B cell (primary cell): ENCODE data around the gene WBP2. TPM values are rescaled to one million over a fixed set of nuclear protein-coding genes. Genes with fewer than 3 reads are reported as not detected.

Source experiments
- ATAC-seq: fragments of 200-7000 bp; cut with Tn5 transposase; one replicate; pipeline ENCODE4 v1.10.0; 2021; ENCODE audit warnings: low read depth, mild to moderate bottlenecking, moderate number of reproducible peaks, moderate library complexity
- CTCF ChIA-PET: fragments of 350-600 bp; sonication (Branson Sonifier 250); formaldehyde crosslinking; loops from one replicate; lab custom pipeline; 2021; ENCODE audit warnings: antibody characterized with exemption, inconsistent platforms; lab: Charles Lee
- POLR2A ChIA-PET: fragments of 350-600 bp; sonication (Branson Sonifier 250); formaldehyde crosslinking; loops from one replicate; lab custom pipeline; 2021; ENCODE audit warnings: antibody characterized with exemption; lab: Charles Lee
- DNase-seq: peaks from one replicate; pipeline ENCODE4 v3.0.0; 2013
- H2AFZ ChIP-seq: 2 replicates; pipeline ENCODE4 v1.6.1; 2012; ENCODE audit warnings: mild to moderate bottlenecking, low read depth, low read length; ENCODE audit not compliant: insufficient read depth, poor library complexity, severe bottlenecking
- H3K27ac ChIP-seq, 2 donors: 1 replicate in 1 of 2; 2 replicates in 1 of 2; pipeline ENCODE4 v1.5.1; 2012 to 2013; ENCODE audit warnings: low read length in 2 of 2, mild to moderate bottlenecking in 2 of 2, moderate library complexity in 1 of 2
- H3K27me3 ChIP-seq, 4 experiments: fragments of 200-600 bp in 1 of 4; sonication (generic) in 1 of 4; replicated peaks in 1 of 4; 1 replicate in 2 of 4; 2 replicates in 2 of 4; pipeline versions ENCODE4 v1.6.1 to v1.7.0; 2013 to 2016; ENCODE audit warnings: low read length in 3 of 4, mild to moderate bottlenecking in 2 of 4, mixed read lengths in 1 of 4, moderate library complexity in 1 of 4; ENCODE audit not compliant: insufficient read depth in 4 of 4, control insufficient read depth in 3 of 4; ENCODE audit errors: control extremely low read depth in 1 of 4
- H3K36me3 ChIP-seq, 2 experiments: replicated peaks in 1 of 2; 1 replicate in 1 of 2; 2 replicates in 1 of 2; pipeline versions ENCODE4 v1.6.1 to v1.7.1; 2013; ENCODE audit warnings: low read length in 1 of 2; ENCODE audit not compliant: insufficient read depth in 2 of 2, control insufficient read depth in 1 of 2; ENCODE audit errors: control extremely low read depth in 1 of 2, extremely low read depth in 1 of 2
- H3K4me1 ChIP-seq, 2 donors: fragments of 200-600 bp in 1 of 2; sonication (generic) in 1 of 2; 1 replicate in 1 of 2; 2 replicates in 1 of 2; pipeline versions ENCODE4 v1.5.1 to v1.6.1; 2013 to 2017; ENCODE audit warnings: low read length in 2 of 2; ENCODE audit not compliant: control insufficient read depth in 2 of 2, insufficient read depth in 2 of 2
- H3K4me2 ChIP-seq: replicated peaks from 2 replicates; pipeline ENCODE3; 2012; ENCODE audit warnings: mild to moderate bottlenecking, low read depth, low read length; ENCODE audit not compliant: poor library complexity, severe bottlenecking
- H3K4me3 ChIP-seq, 5 experiments: fragments of 200-600 bp in 1 of 5; sonication (generic) in 1 of 5; 1 replicate in 3 of 5; 2 replicates in 2 of 5; pipeline versions ENCODE4 v1.5.1 to v1.7.0; 2011 to 2016; ENCODE audit warnings: low read length in 4 of 5, mild to moderate bottlenecking in 4 of 5, low read depth in 2 of 5, control low read depth in 1 of 5, moderate library complexity in 1 of 5; ENCODE audit not compliant: insufficient read depth in 1 of 5; ENCODE audit errors: control extremely low read depth in 1 of 5, extremely low read depth in 1 of 5
- H3K79me2 ChIP-seq: fragments of 200-600 bp; sonication (generic); one replicate; pipeline ENCODE4 v1.6.0; 2016; ENCODE audit warnings: low read length; ENCODE audit not compliant: control insufficient read depth, insufficient read depth
- H3K9ac ChIP-seq: fragments of 200-600 bp; sonication (generic); 2 replicates; pipeline ENCODE4 v1.6.1; 2017; ENCODE audit warnings: mild to moderate bottlenecking, low read length, moderate library complexity
- H3K9me3 ChIP-seq, 3 donors: one replicate each; pipeline versions ENCODE4 v1.6.1 to v1.7.1; 2013; ENCODE audit warnings: low read length in 2 of 3; ENCODE audit not compliant: control insufficient read depth in 2 of 3, insufficient read depth in 1 of 3; ENCODE audit errors: control extremely low read depth in 1 of 3
- H4K20me1 ChIP-seq: 2 replicates; pipeline ENCODE4 v1.6.0; 2012; ENCODE audit warnings: mild to moderate bottlenecking, low read length; ENCODE audit not compliant: insufficient read depth, control insufficient read depth, poor library complexity, severe bottlenecking
- H3K27ac Mint-ChIP-seq: one replicate; pipeline ENCODE4 v1.8.0; 2021; ENCODE audit warnings: mixed read lengths
- H3K27me3 Mint-ChIP-seq: one replicate; pipeline ENCODE4 v1.8.0; 2021; ENCODE audit warnings: mixed read lengths
- H3K4me1 Mint-ChIP-seq: one replicate; pipeline ENCODE4 v1.8.0; 2021; ENCODE audit warnings: mixed read lengths
- H3K4me3 Mint-ChIP-seq: one replicate; pipeline ENCODE4 v1.8.0; 2021; ENCODE audit warnings: mixed read lengths
- H3K9me3 Mint-ChIP-seq: one replicate; pipeline ENCODE4 v1.8.0; 2022; ENCODE audit warnings: mixed read lengths; ENCODE audit not compliant: insufficient read depth
- EZH2 ChIP-seq: IDR thresholded peaks from 2 replicates; pipeline ENCODE4 v1.6.1; 2012; ENCODE audit warnings: borderline replicate concordance, low read depth, mild to moderate bottlenecking, moderate library complexity, low read length; ENCODE audit not compliant: insufficient read depth, poor library complexity, severe bottlenecking
- WGBS: methylation state at CpG from one replicate; pipeline ENCODE4 v1.1.5; 2013; ENCODE audit warnings: missing lambda C conversion rate; ENCODE audit not compliant: insufficient coverage; 5-methylcytosine and 5-hydroxymethylcytosine counted together
- intact Hi-C: fragments of 100-400 bp; cut with micrococcal nuclease; formaldehyde crosslinking; loops from one replicate; pipeline ENCODE4 v1.10.0; 2022
- polyA plus RNA-seq: library from polyadenylated mRNA; depleted of rRNA; stranded (reverse); fragments of >200 nt; gene quantifications from 2 replicates; pipeline ENCODE4 v1.2.3, GENCODE V29; 2012
- total RNA-seq, 2 donors: library from RNA; stranded (reverse); fragments of 120-200 nt in 1 of 2; gene quantifications; 1 replicate in 1 of 2; 2 replicates in 1 of 2; pipeline versions ENCODE4 v1.2.3 to v1.2.4, GENCODE V29; 2013 to 2022
- TF ChIP-seq, protein P1 (sequence below): fragments of 200-600 bp; IDR thresholded peaks from one replicate; pipeline ENCODE4 v1.8.0; 2022; ENCODE audit warnings: antibody characterized with exemption, mild to moderate bottlenecking

The WBP2 gene
- total and polyA plus RNA-seq, 2 donors (not counting 1 experiment from before 2014, with no cell fraction given), result 88.6 to 140 TPM

DNA sequence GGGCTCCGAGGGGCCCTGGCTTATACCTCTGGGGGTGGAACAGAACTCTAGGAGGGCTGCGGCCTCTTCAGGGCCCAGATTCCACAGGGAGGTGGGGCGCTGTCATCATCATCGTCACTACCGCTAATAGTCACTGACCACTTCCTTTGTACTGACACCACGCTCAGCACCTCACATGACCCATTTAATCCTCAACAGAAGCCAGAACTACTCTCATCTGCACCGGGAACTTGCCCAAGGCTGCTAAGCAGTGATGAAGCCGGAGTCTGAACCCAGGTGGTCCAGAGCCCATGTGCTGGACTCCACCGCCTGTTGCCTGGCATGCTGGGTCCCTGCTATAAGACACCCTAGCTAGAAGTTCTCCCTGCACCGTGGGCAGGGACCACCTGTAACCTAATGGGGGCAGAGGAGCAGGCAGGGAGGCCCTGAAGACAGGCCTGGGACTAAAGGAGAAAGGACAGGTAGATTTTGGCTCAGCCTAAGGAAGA, 22.9 kb downstream of the WBP2 start:
- Histone ChIP-seq H3K9me3 (no peaks in the 10 kb centered on the region), H3K36me3 (peaks cover 0 to 58% of the 10 kb centered on the region in 2 experiments), H3K27me3 (no peaks in the 10 kb centered on the region), H4K20me1 (no peaks in the 10 kb centered on the region), H3K4me1 (peaks cover 7 to 16% of the 10 kb centered on the region in 2 donors), H2AFZ (no peak overlapping the region), H3K4me3 (no peak overlapping the region), H3K9ac (no peak overlapping the region), H3K4me2 (no peak overlapping the region), H3K79me2 (no peaks in the 10 kb centered on the region), H3K27ac (peak overlapping the region in 1 of 2 donors; percentile 33)
- no peak for TF ChIP-seq EZH2
- TF ChIP-seq, protein P1, sequence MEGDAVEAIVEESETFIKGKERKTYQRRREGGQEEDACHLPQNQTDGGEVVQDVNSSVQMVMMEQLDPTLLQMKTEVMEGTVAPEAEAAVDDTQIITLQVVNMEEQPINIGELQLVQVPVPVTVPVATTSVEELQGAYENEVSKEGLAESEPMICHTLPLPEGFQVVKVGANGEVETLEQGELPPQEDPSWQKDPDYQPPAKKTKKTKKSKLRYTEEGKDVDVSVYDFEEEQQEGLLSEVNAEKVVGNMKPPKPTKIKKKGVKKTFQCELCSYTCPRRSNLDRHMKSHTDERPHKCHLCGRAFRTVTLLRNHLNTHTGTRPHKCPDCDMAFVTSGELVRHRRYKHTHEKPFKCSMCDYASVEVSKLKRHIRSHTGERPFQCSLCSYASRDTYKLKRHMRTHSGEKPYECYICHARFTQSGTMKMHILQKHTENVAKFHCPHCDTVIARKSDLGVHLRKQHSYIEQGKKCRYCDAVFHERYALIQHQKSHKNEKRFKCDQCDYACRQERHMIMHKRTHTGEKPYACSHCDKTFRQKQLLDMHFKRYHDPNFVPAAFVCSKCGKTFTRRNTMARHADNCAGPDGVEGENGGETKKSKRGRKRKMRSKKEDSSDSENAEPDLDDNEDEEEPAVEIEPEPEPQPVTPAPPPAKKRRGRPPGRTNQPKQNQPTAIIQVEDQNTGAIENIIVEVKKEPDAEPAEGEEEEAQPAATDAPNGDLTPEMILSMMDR, result no peak
- intact Hi-C loops, result no loop called here
- no peak overlapping the region for H3K4me3 Mint-ChIP-seq
- H3K4me1 Mint-ChIP-seq, result peaks cover 23% of the 10 kb centered on the region
- WGBS, result 83% methylated on average over 10 of the region's 10 CpGs
- H3K27ac Mint-ChIP-seq, result peak overlapping the region; percentile 63
- ATAC-seq (no peak), DNase-seq (no peak)
- H3K9me3 Mint-ChIP-seq, result no peaks in the 10 kb centered on the region
- ChIA-PET CTCF (interaction anchor here (1.1 to 1.4 kb wide), 2 partner anchors 15 to 67 kb away, joined by 3 to 5 read pairs; partner anchors contain the start of gene GALK1), POLR2A (interaction anchor here (0.8 kb wide), 1 partner anchor 127 kb away, joined by 14 read pairs; no protein-coding TSS in a partner anchor)
- H3K27me3 Mint-ChIP-seq, result no peaks in the 10 kb centered on the region

DNA sequence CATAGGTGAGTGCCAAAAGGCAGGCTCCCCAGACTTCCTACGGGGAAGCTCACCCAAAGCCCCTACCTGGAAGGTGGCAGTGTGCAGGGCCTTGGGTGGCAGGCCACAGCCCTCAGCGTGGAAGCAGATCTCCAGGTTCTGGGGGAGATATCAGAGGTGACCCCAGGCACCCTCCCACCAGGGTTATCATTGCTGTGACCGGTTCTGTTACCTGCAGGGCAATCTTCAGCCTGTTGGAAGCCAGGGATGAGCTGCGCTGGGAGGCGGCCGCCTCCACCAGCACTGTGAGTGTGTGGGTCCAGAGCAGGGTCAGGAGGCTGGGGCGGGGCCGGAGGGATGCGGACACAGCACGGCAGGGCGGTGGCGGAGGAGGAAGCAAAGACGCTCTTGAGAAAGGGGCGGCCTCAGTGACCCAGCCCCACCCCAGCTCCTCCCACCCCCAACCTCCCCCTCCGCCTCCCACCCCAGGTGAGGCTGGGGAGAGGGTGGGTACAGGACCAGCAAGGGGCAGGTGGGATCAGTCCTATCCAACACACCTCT, 24.0 kb downstream of the WBP2 start:
- no peak for ATAC-seq
- ChIA-PET CTCF (interaction anchor here (0.7 to 6.8 kb wide), 8 partner anchors 9 to 79 kb away, joined by 3 to 83 read pairs (median 4); partner anchors contain the start of gene GALK1), POLR2A (interaction anchor here (0.8 kb wide), 1 partner anchor 126 kb away, joined by 14 read pairs; no protein-coding TSS in a partner anchor)
- Mint-ChIP-seq H3K27me3 (no peaks in the 10 kb centered on the region), H3K9me3 (no peaks in the 10 kb centered on the region), H3K4me3 (no peak overlapping the region), H3K4me1 (peaks cover 27% of the 10 kb centered on the region), H3K27ac (no peak overlapping the region)
- TF ChIP-seq, protein P1, result no peak
- no peak for TF ChIP-seq EZH2
- Histone ChIP-seq H3K36me3 (peaks cover 0 to 54% of the 10 kb centered on the region in 2 experiments), H2AFZ (no peak overlapping the region), H4K20me1 (no peaks in the 10 kb centered on the region), H3K9ac (no peak overlapping the region), H3K4me1 (peaks cover 12 to 21% of the 10 kb centered on the region in 2 donors), H3K4me3 (no peak overlapping the region), H3K4me2 (no peak overlapping the region), H3K79me2 (no peaks in the 10 kb centered on the region), H3K27me3 (no peaks in the 10 kb centered on the region), H3K9me3 (no peaks in the 10 kb centered on the region), H3K27ac (no peak overlapping the region)
- DNase-seq, result no peak
- WGBS, result 94% methylated on average over 5 of the region's 15 CpGs
- intact Hi-C loops, result no loop called here
